ENCODE results near the gene FAM180A.

DNA sequence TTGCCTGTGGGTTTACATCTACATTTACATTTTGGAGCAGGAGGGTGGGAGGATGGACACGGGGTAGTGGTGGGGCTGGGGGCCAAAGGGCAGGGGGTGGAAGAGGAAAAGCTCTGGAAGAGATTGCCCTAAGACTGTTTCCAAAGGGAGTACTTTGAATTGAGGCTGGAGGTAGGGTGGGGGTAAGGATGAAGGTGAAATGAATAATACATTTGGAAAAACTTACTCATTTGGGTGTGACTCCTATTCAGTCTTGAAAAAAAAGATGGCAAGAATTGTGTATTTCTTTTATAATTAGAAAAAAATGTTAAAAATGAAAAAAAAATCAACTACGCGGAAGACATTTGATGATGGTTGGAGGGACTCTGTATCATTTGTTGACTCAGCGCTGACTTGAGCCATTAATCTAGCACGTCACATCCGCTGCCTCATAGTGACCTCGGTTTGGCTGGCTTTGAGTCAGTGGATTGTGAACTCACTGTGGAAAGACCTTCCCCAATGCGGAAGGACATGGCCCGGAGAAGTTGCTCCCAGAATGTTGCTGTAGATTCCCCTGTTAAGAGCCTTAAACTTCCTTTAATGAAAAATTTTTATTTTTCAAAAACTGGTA is 2.8 kb downstream of the FAM180A start:
- no peak for TF ChIP-seq POLR2A (IDR thresholded peaks at IDR 0.05; ENCODE audit: extremely low read depth, insufficient read length)
- no peak for TF ChIP-seq CTCF (IDR thresholded peaks at IDR 0.05; ENCODE audit: low read depth, low read length)
